Fibroblast of lung (primary cell): Measurements from ENCODE around the gene ICOSLG. TPM values are rescaled to one million over a fixed set of nuclear protein-coding genes. Genes with fewer than 3 reads are reported as not detected.

Experiments used
- DNase-seq, 2 donors: peaks; one replicate each; pipeline versions ENCODE4 v3.0.0 to v3.0.0-alpha.2; 2010; ENCODE audit warnings: low read depth in 2 of 2
- H2AFZ ChIP-seq: 2 replicates; pipeline ENCODE4 v1.5.1; 2012; ENCODE audit warnings: low read length, control low read depth, inconsistent platforms
- H3K27ac ChIP-seq: 2 replicates; pipeline ENCODE4 v1.5.1; 2011; ENCODE audit warnings: low read length, control low read depth; ENCODE audit not compliant: insufficient read depth
- H3K27me3 ChIP-seq: 2 replicates; pipeline ENCODE4 v1.5.1; 2011; ENCODE audit warnings: mild to moderate bottlenecking, low read length; ENCODE audit not compliant: control insufficient read depth, insufficient read depth
- H3K36me3 ChIP-seq: 2 replicates; pipeline ENCODE4 v1.5.1; 2011; ENCODE audit warnings: low read length; ENCODE audit not compliant: control insufficient read depth, insufficient read depth
- H3K4me1 ChIP-seq: 2 replicates; pipeline ENCODE4 v1.5.1; 2011; ENCODE audit warnings: low read length; ENCODE audit not compliant: control insufficient read depth, insufficient read depth; ENCODE audit errors: extremely low read depth
- H3K4me2 ChIP-seq: 2 replicates; pipeline ENCODE4 v1.5.1; 2011; ENCODE audit warnings: low read length, control low read depth; ENCODE audit not compliant: insufficient read depth; ENCODE audit errors: extremely low read depth
- H3K4me3 ChIP-seq, 4 experiments: fragments of 200-600 bp in 1 of 4; sonication (generic) in 1 of 4; replicated peaks in 1 of 4; 2 replicates each; pipeline ENCODE4 v1.5.1; 2011 to 2016; ENCODE audit warnings: low read length in 4 of 4, low read depth in 3 of 4, mild to moderate bottlenecking in 3 of 4, control low read depth in 2 of 4, inconsistent platforms in 1 of 4, mixed read lengths in 1 of 4; ENCODE audit not compliant: insufficient read depth in 1 of 4; ENCODE audit errors: control extremely low read depth in 1 of 4
- H3K79me2 ChIP-seq: 2 replicates; pipeline ENCODE4 v1.5.1; 2012; ENCODE audit warnings: mild to moderate bottlenecking, low read length, inconsistent platforms; ENCODE audit not compliant: control insufficient read depth, insufficient read depth
- H3K9ac ChIP-seq: 2 replicates; pipeline ENCODE4 v1.5.1; 2011; ENCODE audit warnings: mild to moderate bottlenecking, low read length, control low read depth; ENCODE audit not compliant: insufficient read depth
- H3K9me3 ChIP-seq: 2 replicates; pipeline ENCODE4 v1.5.1; 2012; ENCODE audit warnings: low read depth, low read length; ENCODE audit not compliant: control insufficient read depth, insufficient read depth
- H4K20me1 ChIP-seq: 2 replicates; pipeline ENCODE4 v1.5.1; 2011; ENCODE audit warnings: low read length; ENCODE audit not compliant: control insufficient read depth, insufficient read depth; ENCODE audit errors: extremely low read depth
- EZH2 ChIP-seq: IDR thresholded peaks from 2 replicates; pipeline ENCODE4 v1.5.1; 2012; ENCODE audit warnings: low read length, control low read depth, mild to moderate bottlenecking; ENCODE audit errors: missing control alignments
- polyA plus RNA-seq, 2 donors: library from polyadenylated mRNA; depleted of rRNA in 1 of 2; stranded (reverse) in 1 of 2; unstranded in 1 of 2; fragments of >200 nt; gene quantifications; 2 replicates each; pipeline ENCODE4 v1.2.1, GENCODE V29; 2011 to 2012; ENCODE audit warnings: missing spikeins in 1 of 2
- total RNA-seq: library from RNA; depleted of rRNA; stranded (reverse); fragments of >200 nt; gene quantifications from 2 replicates; pipeline ENCODE4 v1.2.1, GENCODE V29; 2014
- TF ChIP-seq, protein P1 (sequence below), 2 donors: IDR thresholded peaks in 1 of 2; conservative IDR thresholded peaks in 1 of 2; 1 replicate in 1 of 2; 2 replicates in 1 of 2; pipeline ENCODE4 v1.5.1; 2011 to 2012; ENCODE audit warnings: low read length in 2 of 2, control low read depth in 1 of 2, inconsistent platforms in 1 of 2, low read depth in 1 of 2, mild to moderate bottlenecking in 1 of 2

The ICOSLG gene
- total and polyA plus RNA-seq, 2 donors (not counting 1 experiment from before 2014, with no cell fraction given), result under 0.01 TPM; not detected in 1

DNA sequence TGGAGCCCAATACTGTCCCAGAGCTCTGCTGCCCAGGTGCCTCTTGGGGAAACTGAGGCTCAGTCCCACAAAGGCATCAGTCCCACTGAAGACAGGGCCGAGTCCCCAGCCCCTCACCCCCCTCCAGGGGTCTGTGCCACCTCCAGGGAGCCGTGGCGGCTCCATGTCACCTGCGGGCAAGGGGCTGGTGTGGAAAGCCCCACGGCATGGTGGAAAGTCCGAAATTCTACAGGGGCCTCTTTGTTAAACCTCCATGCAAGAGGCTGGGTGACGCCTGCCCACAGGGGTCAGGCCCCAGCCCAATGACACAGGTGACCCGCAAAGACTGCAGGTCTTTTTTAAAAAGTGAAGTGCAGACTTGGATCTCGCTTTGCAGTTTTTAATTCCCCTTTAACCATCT lies 41.6 kb upstream of the ICOSLG start:
- DNase-seq, result no peak
- no peaks in the 10 kb centered on the region for H3K9me3 ChIP-seq

DNA sequence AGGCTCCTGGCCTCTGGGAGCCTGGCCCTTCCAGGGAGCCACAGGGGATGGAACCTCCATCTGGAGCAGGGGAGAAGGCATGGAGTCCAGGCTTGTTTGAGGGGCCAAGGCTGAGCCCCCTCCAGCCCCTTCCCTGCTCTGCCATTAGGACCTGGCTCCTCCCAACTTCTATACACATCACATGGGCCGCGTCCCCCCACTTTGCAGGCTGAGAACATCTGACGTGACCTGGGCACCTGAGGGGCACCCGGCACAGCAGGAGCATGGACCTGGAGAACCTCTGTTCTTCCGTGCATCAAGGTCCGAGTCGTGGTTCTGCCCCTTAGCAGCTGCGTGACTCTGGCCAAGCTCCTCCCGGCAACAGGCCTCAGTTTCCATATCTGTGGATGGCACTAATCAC lies 41.1 kb upstream of the ICOSLG start:
- Histone ChIP-seq H3K4me2 (no peak overlapping the region), H3K27me3 (no peaks in the 10 kb centered on the region), H3K9ac (no peak overlapping the region), H4K20me1 (no peaks in the 10 kb centered on the region), H3K9me3 (no peaks in the 10 kb centered on the region), H3K4me3 (no peak overlapping the region), H3K36me3 (no peaks in the 10 kb centered on the region), H3K4me1 (no peaks in the 10 kb centered on the region), H3K27ac (no peak overlapping the region), H3K79me2 (no peaks in the 10 kb centered on the region), H2AFZ (no peak overlapping the region)
- no peak for DNase-seq
- TF ChIP-seq, protein P1, sequence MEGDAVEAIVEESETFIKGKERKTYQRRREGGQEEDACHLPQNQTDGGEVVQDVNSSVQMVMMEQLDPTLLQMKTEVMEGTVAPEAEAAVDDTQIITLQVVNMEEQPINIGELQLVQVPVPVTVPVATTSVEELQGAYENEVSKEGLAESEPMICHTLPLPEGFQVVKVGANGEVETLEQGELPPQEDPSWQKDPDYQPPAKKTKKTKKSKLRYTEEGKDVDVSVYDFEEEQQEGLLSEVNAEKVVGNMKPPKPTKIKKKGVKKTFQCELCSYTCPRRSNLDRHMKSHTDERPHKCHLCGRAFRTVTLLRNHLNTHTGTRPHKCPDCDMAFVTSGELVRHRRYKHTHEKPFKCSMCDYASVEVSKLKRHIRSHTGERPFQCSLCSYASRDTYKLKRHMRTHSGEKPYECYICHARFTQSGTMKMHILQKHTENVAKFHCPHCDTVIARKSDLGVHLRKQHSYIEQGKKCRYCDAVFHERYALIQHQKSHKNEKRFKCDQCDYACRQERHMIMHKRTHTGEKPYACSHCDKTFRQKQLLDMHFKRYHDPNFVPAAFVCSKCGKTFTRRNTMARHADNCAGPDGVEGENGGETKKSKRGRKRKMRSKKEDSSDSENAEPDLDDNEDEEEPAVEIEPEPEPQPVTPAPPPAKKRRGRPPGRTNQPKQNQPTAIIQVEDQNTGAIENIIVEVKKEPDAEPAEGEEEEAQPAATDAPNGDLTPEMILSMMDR (conservative IDR thresholded peaks at IDR 0.05 in 1 of 2, IDR thresholded peaks at IDR 0.05 in 1 of 2; ENCODE audit: low read depth in 1 of 2, low read length in 2 of 2), result no peak
- TF ChIP-seq EZH2, result no peak

More for the DNA sequence above, 41.6 kb upstream of the ICOSLG start:
- H3K79me2 ChIP-seq, result no peaks in the 10 kb centered on the region
- H3K9ac ChIP-seq, result no peak overlapping the region
- H3K4me3 ChIP-seq, result no peak overlapping the region
- H3K36me3 ChIP-seq, result no peaks in the 10 kb centered on the region
- no peak overlapping the region for H2AFZ ChIP-seq
- H4K20me1 ChIP-seq, result no peaks in the 10 kb centered on the region
- no peak overlapping the region for H3K4me2 ChIP-seq
- no peak overlapping the region for H3K27ac ChIP-seq
- no peak for TF ChIP-seq EZH2
- TF ChIP-seq, protein P1 (conservative IDR thresholded peaks at IDR 0.05 in 1 of 2, IDR thresholded peaks at IDR 0.05 in 1 of 2; ENCODE audit: low read depth in 1 of 2, low read length in 2 of 2), result no peak
- H3K27me3 ChIP-seq, result no peaks in the 10 kb centered on the region
- no peaks in the 10 kb centered on the region for H3K4me1 ChIP-seq

DNA sequence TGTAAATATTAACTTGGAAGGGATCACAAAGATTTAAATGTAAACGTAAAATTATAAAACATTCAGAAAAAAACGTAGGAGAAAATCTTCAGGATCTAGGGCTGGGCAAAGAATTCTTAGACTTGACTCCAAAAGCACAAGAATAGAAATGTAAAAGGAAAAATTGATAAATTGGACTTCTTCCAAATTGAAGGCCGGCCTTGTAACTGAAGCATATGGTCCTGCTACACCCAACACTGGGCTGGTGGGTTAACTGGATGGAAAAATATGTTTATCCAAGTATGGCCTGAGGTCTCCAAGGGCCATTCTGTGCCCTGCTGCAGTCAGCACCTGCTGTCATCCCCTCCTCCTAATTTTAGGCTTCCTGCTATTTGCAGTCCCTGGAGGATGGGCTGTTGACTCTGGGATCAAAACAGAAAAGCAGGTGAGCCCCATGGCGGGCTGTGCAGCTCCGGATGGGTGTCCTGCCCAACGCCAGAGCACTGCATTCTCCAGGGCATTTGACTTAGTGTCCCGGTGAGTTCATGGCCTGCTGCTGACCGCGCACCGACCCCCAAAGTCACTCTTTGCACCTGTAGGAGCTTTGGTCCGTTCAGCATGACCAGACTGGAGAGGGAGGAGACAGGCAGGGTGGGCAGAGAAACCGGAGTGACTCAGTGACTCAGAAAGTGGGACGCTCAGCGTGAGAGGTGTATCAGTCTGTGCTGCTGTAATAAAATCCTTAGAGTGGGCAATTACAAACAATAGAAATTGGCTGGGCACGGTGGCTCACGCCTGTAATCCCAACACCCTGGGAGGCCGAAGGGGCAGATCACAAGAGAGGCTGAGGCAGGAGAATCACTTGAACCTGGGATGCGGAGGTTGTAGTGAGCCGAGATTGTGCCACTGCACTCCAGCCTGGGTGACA lies 38.9 kb upstream of the ICOSLG start:
- DNase-seq, result no peak
- no peaks in the 10 kb centered on the region for H3K79me2 ChIP-seq
- TF ChIP-seq, protein P1 (conservative IDR thresholded peaks at IDR 0.05 in 1 of 2, IDR thresholded peaks at IDR 0.05 in 1 of 2; ENCODE audit: low read depth in 1 of 2, low read length in 2 of 2), result no peak
- TF ChIP-seq EZH2, result no peak

More for the DNA sequence above, 38.9 kb upstream of the ICOSLG start:
- no peaks in the 10 kb centered on the region for H3K4me1 ChIP-seq
- no peak overlapping the region for H2AFZ ChIP-seq
- no peaks in the 10 kb centered on the region for H3K36me3 ChIP-seq
- H3K4me2 ChIP-seq, result no peak overlapping the region
- no peaks in the 10 kb centered on the region for H3K9me3 ChIP-seq
- peaks cover 2% of the 10 kb centered on the region for H3K27me3 ChIP-seq
- H3K27ac ChIP-seq, result no peak overlapping the region
- no peak overlapping the region for H3K4me3 ChIP-seq
- no peaks in the 10 kb centered on the region for H4K20me1 ChIP-seq
- no peak overlapping the region for H3K9ac ChIP-seq
